Measurements from ENCODE around the gene ULK3. TPM values are rescaled to one million over a fixed set of nuclear protein-coding genes. Genes with fewer than 3 reads are reported as not detected.

ULK3 gene
- total and polyA plus RNA-seq, 10 of the 15 experiments (the other 5 are each of a cell fraction or from before 2014, with no cell fraction given): 0.64 to 38.8 (median 27.1) TPM

- TF ChIP-seq NR2C1 (IDR thresholded peaks at IDR 0.05): peak; percentile 41
- TF ChIP-seq YBX1 (IDR thresholded peaks at IDR 0.05): no peak
- no peak for TF ChIP-seq ZBTB11 (CRISPR knock-in tag; IDR thresholded peaks at IDR 0.05)
- peak; percentile 40; the same call in 1 of the 2 replicates for TF ChIP-seq RELB (IDR thresholded peaks at IDR 0.05; ENCODE audit: low read depth)
- TF ChIP-seq FOS (IDR thresholded peaks at IDR 0.05; ENCODE audit: borderline replicate concordance, extremely low read depth, insufficient read length): no peak
- peak; percentile 73; the same call in 1 of the 2 replicates for TF ChIP-seq ATF3 (IDR thresholded peaks at IDR 0.05; ENCODE audit: borderline replicate concordance, extremely low read depth, low read depth, low read length)
- TF ChIP-seq ZSCAN29 (IDR thresholded peaks at IDR 0.05): peak; percentile 45; the same call in 1 of the 2 replicates
- TF ChIP-seq TBL1XR1 (IDR thresholded peaks at IDR 0.05; ENCODE audit: low read depth, low read length): peak; percentile 39; the same call in 1 of the 2 replicates
- no peak for TF ChIP-seq SREBF2 (IDR thresholded peaks at IDR 0.05; ENCODE audit: low read length)
- peak; percentile 91 for TF ChIP-seq PBX3 (IDR thresholded peaks at IDR 0.05; ENCODE audit: insufficient replicate concordance, low read depth, low read length)
- TF ChIP-seq ATF7 (IDR thresholded peaks at IDR 0.05; ENCODE audit: low read depth): no peak
- peak; percentile 47; the same call in 1 of the 2 replicates for TF ChIP-seq EED (IDR thresholded peaks at IDR 0.05; ENCODE audit: low read depth)
- TF ChIP-seq ZNF687 (IDR thresholded peaks at IDR 0.05): peak; percentile 90
- no peak for TF ChIP-seq ZBTB33 (IDR thresholded peaks at IDR 0.05)
- 0 out of 2 replicates have a peak, but pooled peaks have one; percentile 53 for TF ChIP-seq ZNF207 (IDR thresholded peaks at IDR 0.05; ENCODE audit: borderline replicate concordance)
Measured at GRCh38 chr15:74842581-74843444, at the start of gene ULK3 (continued).

Measured in GM12878 (cell line).